Caki2 (cell line): Measurements from ENCODE around the gene F13A1. TPM values are rescaled to one million over a fixed set of nuclear protein-coding genes. Genes with fewer than 3 reads are reported as not detected.

ENCODE experiments used
- DNase-seq: peaks from one replicate; pipeline ENCODE4 v3.0.0-alpha.2; 2015; ENCODE audit warnings: low read depth
- in situ Hi-C: cut with HindIII; loops from 2 replicates; pipeline ENCODE4 v1.10.0; 2016; ENCODE audit warnings: low sequenced_read_pairs, low pct_unique_long_range_greater_than_20kb, mixed read lengths
- total RNA-seq: library from RNA; depleted of rRNA; stranded (reverse); fragments of >200 nt; shearing (Covaris generic); gene quantifications from 2 replicates; pipeline ENCODE4 v1.2.3, GENCODE V29; 2014; ENCODE audit warnings: low replicate concordance; rRNA removed

The F13A1 gene
- total RNA-seq, result not detected in 2 replicates

- no peak for DNase-seq
- in situ Hi-C loops, result no loop called here
These were observed at the start of gene F13A1 for GRCh38 chr6:6319952-6320811. Gene F13A1 (minus strand): TSS chr6:6320662. CDS start chr6:6318664, 1,998 bp downstream.

DNA sequence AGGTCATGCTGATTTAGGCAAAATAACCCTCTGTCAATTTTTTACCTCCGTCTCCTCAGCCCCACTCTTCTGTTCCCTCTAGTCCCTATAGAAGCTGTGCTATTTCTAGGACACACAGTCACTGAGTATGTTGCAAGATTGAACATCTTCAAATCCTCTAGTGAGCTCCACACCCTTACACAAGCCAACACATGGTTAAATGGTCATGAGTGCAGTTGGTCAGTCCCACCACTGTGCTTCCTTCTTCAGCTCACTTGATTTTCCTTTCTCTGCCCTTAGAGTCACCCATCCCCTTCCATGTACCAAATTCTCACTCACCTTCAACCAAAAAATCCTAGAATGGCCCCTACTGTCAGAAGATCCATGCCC is 48.2 kb upstream of the F13A1 start:
- in situ Hi-C loops, result no loop called here
- DNase-seq, result no peak

GRCh38 chr6:6368040-6368683 is 47.7 kb upstream of the F13A1 start:
- DNase-seq, result no peak
- in situ Hi-C loops, result no loop called here

DNA sequence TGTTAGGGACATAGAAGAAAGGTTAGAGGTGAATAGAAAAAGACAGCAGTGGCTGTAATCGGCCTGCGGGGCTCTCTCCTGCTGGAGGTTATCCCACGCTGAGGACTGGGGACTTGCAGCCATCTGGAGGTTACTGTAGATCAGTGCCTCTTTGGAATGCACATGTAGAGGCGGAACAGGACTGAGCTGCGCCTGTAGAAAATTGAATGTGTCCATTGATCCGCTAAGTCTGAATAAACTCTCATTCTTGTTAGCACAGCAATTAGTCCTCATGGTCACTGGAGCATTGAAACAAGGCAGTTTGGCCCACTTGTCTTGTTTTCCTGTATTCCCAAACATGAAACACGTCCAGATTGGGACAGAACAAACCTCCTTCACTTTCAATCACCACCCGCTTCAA is 46.3 kb upstream of the F13A1 start:
- peak; percentile 19 for DNase-seq
- in situ Hi-C loops, result no loop called here

DNA sequence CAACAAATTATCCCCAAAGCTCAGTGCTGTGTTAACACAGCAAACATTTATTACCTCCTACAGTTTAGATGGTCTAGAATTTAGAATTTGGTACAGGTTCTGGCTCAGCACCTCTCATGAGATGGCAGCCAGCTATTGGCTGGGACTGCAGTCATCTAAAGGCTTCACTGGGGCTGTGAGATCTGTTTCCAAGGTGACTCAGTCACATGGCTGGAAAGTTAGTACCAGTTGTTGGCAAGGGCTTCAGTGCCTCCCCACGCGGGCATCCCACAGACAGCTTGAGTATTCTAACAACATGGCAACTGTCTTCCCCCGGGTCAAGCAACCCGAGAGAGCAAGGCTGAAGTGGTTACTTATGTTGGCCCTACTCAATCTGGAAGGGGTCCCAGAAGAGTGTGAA is 44.8 kb upstream of the F13A1 start:
- in situ Hi-C loops, result no loop called here
- DNase-seq, result no peak

DNA sequence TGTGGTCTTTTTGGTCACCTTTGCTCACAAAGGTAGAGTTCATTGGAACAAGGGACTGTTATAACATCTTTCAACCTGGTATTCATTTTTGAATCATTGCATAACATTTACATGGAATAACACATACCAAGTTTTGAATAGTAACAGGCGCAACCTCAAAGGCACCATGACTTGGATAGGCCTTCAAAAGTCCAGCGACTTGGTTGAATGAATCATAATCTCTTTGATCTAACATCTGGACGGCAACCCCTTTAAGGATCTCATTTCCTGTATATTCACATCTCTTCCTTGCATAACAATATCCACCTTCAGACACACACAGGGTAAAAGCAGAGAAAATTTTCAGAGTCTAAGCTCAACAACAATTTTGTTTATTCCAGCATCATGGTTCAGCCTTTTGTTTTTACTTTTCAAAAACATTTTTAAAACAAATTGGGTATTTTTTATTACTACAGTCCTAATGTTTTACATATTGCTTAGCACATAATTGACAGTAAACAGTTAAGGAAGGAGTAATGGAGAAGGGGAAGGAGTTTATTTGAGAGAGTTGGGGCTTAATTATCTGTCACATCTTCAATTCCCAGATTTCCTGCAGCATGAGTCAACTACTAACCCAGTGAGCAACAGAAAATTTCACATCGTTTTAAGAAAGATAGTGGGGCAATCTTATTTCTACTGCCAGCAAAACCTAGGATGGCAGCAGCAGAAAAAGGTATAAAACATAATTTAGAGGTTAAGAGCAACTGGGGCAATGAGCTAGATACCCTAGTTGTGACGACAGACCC is 41.8 kb upstream of the F13A1 start:
- in situ Hi-C loops, result no loop called here
- DNase-seq, result no peak

DNA sequence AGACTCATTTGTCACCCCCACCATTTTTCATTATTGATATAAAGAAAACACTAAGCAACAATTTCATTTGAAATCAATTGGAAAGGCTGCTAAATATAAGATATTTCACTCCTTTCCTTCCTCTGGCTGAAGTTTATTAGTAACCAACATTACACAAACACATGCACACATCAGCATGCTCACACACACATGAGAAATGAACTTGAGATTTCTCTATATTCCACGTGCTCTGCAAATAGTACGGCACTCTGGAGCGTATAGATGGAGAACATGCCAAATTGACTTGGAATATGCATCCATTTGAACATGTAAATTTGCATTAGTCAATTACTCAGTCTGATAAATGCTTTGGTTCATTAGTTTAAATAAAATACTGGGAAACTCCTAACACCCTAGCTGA is 37.1 kb upstream of the F13A1 start:
- DNase-seq, result no peak
- in situ Hi-C loops, result no loop called here

DNA sequence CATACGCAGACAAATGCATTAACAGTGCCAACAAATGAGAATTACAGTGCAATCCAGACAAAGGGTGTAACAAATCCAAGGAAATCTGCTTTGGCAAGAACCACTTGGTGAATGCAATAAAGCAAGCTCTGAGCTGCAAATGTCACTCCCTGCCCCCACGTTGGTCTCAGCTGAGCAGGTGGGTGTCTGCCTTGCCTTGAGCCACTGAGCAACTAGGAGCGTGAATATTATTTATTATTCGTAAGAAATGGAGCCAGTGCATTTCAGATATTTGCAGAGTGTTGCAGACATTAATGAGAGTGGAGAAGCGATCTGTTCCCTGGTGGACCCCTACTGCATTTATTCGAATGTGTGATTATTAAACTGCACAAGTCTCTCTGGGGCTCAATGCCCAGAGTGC is 36.6 kb upstream of the F13A1 start:
- no peak for DNase-seq
- in situ Hi-C loops, result no loop called here

DNA sequence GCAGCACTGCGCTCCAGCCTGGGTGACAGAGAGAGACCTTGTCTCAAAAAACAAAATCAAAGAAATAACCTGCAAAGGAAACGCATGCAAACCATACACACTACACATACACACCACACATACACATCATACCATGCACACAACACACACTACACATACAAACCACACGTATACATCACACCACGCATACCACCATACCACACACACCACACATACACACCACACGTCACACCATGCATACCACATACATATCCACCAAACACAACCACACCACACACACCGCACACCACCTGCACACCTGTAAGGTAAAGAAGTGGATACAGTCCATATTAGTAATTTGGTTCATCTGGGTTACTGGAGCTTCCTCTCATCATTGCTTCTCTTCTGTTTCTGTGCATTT is 32.3 kb upstream of the F13A1 start:
- in situ Hi-C loops, result no loop called here
- no peak for DNase-seq

- in situ Hi-C loops, result no loop called here
- no peak for DNase-seq
These were observed 31.1 kb upstream of the F13A1 start for GRCh38 chr6:6351511-6352025.

- DNase-seq, result no peak
- in situ Hi-C loops, result no loop called here
These were observed 30.2 kb upstream of the F13A1 start for GRCh38 chr6:6350696-6351095.

DNA sequence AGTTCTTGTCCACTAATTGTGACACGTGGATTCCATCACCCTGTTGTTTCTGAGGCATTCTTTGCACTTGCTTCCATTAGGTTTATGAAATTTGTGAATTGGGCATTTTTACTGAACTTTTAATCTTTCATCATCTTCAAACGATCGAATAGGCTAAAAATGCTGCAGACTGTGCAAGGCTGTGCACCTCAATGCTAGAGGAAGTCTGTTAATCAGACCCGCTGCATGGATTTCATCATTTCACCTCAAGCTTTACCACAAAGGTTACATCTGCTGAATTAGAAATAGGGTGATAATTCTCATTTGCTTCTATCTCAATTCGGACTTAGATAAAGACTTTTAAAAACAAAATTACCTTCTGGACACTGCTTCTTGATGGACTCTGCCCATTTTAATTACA is 27.8 kb upstream of the F13A1 start:
- in situ Hi-C loops, result no loop called here
- no peak for DNase-seq

GRCh38 chr6:6346427-6347023 is 26.1 kb upstream of the F13A1 start:
- DNase-seq, result no peak
- in situ Hi-C loops, result no loop called here

DNA sequence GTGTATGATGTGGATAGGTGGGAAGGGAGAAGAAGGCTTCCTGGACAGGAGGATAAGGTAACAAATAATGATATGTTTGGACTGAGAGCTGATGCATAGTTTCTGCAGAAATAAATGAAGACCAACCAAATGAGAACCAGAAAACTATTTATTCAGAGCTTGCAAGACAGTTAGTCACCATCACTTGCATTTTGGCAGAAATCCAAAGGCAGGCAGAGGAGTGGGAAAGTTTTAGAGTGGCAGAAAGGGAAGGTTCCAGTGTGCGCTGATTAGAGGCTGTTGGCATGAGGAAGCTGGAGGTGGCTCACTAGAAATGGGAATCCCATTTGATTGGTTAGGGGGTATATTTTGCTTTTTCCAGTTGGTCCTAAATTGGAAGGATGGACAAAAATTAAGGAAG is 13.0 kb upstream of the F13A1 start:
- in situ Hi-C loops, result no loop called here
- DNase-seq, result peak; percentile 44

DNA sequence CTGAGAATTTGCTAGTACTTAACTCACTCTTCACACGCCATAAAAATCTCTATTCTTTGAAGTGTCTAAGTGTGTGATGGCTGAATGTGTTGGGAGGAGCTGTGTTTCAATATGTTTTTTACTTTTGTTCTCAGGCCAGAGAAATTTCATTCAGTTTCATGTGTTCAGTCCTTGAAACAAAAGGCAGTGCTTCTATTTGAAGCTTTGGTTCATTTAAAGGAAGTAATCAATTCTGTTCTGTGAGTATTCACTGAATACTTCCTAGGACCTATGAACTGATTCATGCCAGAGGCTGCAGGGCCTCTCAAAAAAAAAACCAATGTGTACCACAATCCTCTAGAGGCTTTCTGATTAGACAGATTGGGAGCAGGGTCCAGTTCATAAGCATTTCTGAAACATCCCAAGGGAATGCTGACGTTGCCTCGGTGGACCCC is 12.4 kb upstream of the F13A1 start:
- DNase-seq, result no peak
- in situ Hi-C loops, result no loop called here

DNA sequence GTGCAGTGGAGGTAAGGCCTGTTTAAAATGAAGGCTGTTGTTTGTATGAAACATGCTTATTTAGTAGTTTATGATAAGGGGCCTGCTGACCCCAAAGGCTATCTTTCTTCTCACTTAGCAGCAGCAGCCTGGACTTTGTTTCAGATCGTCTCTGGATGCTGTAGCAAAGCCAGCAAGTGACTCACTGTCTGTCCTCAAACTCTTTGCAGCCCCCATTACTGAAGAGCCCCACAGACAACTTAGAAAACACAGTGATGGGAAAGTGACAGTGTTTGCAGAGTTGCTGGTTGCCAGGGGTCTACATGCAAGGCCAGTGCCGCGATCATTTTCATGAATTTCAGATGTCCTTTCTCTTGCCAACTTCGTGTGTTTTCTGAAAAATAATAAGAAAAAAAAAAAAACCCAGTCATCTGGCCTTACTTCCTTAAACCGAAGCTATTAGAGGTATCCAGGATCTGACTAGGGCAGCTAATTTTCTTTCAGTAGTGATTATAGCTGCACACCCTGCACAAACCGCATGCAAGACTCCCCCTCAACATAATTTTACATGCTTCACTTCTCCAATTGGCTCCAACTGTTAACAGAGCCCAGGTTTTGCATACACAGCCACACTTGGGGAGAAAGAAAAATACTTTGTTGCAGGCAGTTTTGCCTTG is 11.6 kb upstream of the F13A1 start:
- DNase-seq, result no peak
- in situ Hi-C loops, result no loop called here

DNA sequence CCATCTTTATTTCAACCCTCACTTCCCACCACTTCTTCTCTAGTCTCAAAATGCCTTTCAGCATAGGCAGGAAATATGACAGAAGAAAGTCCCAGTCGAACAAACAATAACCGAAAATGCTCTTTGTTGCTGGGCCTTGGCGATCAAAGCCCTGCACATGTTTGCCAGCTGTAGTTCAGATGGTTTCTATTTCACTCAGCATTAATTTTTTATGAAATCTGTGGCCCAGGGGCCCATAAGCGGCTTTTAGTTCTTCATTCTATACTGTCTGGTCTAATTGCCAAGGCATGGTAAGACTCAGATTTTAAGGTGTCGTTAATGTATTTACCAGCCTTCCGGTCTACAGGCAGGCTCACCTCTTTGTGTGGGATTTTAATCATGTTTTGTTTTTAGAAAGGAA is 10.9 kb upstream of the F13A1 start:
- DNase-seq, result no peak
- in situ Hi-C loops, result no loop called here

GRCh38 chr6:6330407-6330806 is 9.9 kb upstream of the F13A1 start:
- in situ Hi-C loops, result no loop called here
- no peak for DNase-seq
